NCI-H1105 treated with DMSO at 0.1 percent for 48 hours (cell line): ENCODE data around the gene GM2A.
A peak's percentile ranks its signal among the peaks of the same experiment; 100 is the strongest.
"Not testable (repeated sequence)": the region's sequence is repeated elsewhere in the genome, so short reads cannot be mapped to it uniquely, and the experiment has no call there.

Source experiments
- DNase-seq: peaks from one replicate; lab custom pipeline; 2025; lab: John Stamatoyannopoulos, UW

Gene GM2A

GRCh38 chr5:151288180-151288579 is 35.2 kb downstream of the GM2A start:
- DNase-seq: peak; percentile 5

- DNase-seq: no peak
Measured at GRCh38 chr5:151293624-151294023, 40.6 kb downstream of the GM2A start.

GRCh38 chr5:151295138-151295537 is 42.2 kb downstream of the GM2A start:
- no peak for DNase-seq

- no peak for DNase-seq
Measured at GRCh38 chr5:151295791-151296477, 42.9 kb downstream of the GM2A start.

GRCh38 chr5:151296478-151296830 is 43.5 kb downstream of the GM2A start:
- no peak for DNase-seq

GRCh38 chr5:151296974-151297373 is 44.0 kb downstream of the GM2A start:
- no peak for DNase-seq

- no peak for DNase-seq
Measured at GRCh38 chr5:151298063-151298855, 45.3 kb downstream of the GM2A start.

GRCh38 chr5:151303666-151304065 is 50.7 kb downstream of the GM2A start, which contains the start of gene SLC36A3:
Gene SLC36A3 (minus strand): TSS chr5:151303766. CDS start chr5:151303354, 412 bp downstream.
- DNase-seq: no peak

GRCh38 chr5:151309266-151309665 is 56.3 kb downstream of the GM2A start:
- not testable (repeated sequence) for DNase-seq

GRCh38 chr5:151309821-151310220 is 56.8 kb downstream of the GM2A start:
- not testable (repeated sequence) for DNase-seq

- no peak for DNase-seq
Measured at GRCh38 chr5:151310932-151311331, 57.9 kb downstream of the GM2A start.

- no peak for DNase-seq
Measured at GRCh38 chr5:151312756-151313324, 59.9 kb downstream of the GM2A start.

- DNase-seq: no peak
Measured at GRCh38 chr5:151313357-151313756, 60.4 kb downstream of the GM2A start.

- DNase-seq: peak; percentile 30
Measured at GRCh38 chr5:151315998-151316597, 63.1 kb downstream of the GM2A start.

- DNase-seq: no peak
Measured at GRCh38 chr5:151317871-151318270, 64.9 kb downstream of the GM2A start.

- no peak for DNase-seq
Measured at GRCh38 chr5:151318850-151319732, 66.1 kb downstream of the GM2A start.
